HG03558 (cell line): ENCODE results near the gene RFPL4AL1.
"Not testable (repeated sequence)": the region's sequence is repeated elsewhere in the genome, so short reads cannot be mapped to it uniquely, and the experiment has no call there.

ENCODE experiments used
- ATAC-seq: cut with Tn5 transposase; IDR thresholded peaks from one replicate; pipeline ENCODE4 v1.9.1; 2021; ENCODE audit warnings: moderate number of reproducible peaks; ENCODE audit not compliant: unreplicated experiment; ENCODE audit errors: extremely low read depth

Gene RFPL4AL1

GRCh38 chr19:55768818-55769217 is at the start of gene RFPL4AL1:
RFPL4AL1 (plus strand) TSS chr19:55769118; CDS start chr19:55771805, 2,687 bp downstream.
- ATAC-seq, result not testable (repeated sequence)

- ATAC-seq, result no peak
Measured at GRCh38 chr19:55720214-55720746, 48.6 kb upstream of the RFPL4AL1 start.

- ATAC-seq, result no peak
Measured at GRCh38 chr19:55720801-55721200, 48.1 kb upstream of the RFPL4AL1 start.

DNA sequence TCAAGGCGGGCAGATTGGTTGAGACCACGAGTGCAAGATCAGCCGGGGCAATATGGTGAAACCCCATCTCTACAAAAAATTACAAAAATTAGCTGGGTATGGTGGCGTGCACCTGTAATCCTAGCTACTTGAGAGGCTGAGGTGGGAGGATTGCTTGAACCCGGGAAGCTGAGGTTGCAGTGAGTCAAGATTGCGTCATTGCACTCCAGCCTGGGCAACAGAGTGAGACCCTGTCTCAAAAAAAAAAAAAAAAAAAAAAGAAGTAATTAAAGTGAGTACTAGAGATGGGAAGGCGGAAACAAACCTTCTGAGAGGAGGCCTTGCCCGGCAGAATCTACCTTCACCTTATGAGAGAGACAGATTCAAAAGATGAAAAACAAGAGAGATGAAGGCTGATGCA is 45.4 kb upstream of the RFPL4AL1 start:
- no peak for ATAC-seq

DNA sequence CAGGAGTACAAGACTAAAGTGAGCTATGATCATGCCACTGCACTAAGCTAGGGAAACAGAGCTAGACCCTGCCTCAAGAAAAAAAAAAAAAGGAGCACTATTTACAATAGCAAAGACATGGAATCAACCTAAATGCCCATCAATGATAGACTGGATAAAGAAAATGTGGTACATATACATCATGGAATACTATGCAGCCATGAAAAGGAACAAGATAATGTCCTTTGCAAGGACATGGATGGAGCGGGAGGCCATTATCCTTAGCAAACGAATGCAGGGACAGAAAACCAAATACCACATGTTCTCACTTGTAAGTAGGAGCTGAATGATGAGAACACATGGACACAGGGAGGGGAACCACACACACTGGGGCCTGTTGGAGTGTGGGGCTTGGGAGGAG is 38.5 kb upstream of the RFPL4AL1 start:
- ATAC-seq, result not testable (repeated sequence)

GRCh38 chr19:55738302-55738701 is 30.6 kb upstream of the RFPL4AL1 start, which contains the start of gene NLRP9:
NLRP9 (minus strand) TSS chr19:55738402; CDS start chr19:55738374, 28 bp downstream.
- ATAC-seq, result no peak

- ATAC-seq, result no peak
Measured at GRCh38 chr19:55750715-55751114, 18.2 kb upstream of the RFPL4AL1 start.

- no peak for ATAC-seq
Measured at GRCh38 chr19:55753401-55753800, 15.5 kb upstream of the RFPL4AL1 start.

GRCh38 chr19:55756808-55757207 is 12.1 kb upstream of the RFPL4AL1 start:
- ATAC-seq, result not testable (repeated sequence)

- not testable (repeated sequence) for ATAC-seq
Measured at GRCh38 chr19:55758797-55759196, 10.1 kb upstream of the RFPL4AL1 start, which contains the start of gene RFPL4A. RFPL4A (plus strand) TSS chr19:55759097; CDS start chr19:55761801, 2,704 bp downstream.

DNA sequence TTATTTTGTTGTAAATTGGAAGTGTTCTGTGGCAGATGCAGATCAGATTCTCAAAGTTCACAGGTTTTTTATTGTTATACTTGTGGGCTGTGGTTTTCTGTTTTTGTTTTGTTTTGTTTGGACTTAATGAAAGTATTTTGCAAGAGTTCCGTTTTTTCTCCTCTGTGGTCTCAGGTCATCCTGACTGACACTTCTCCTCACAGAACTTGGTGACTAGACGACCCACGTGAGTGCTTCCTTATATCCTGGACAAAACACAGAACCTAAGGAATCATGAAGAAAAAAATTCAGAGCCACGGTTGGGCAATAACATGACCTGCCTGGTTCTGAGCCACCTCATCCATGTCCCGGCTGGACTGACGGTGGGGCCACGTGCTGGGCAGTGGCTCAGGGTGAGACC is 2.5 kb upstream of the RFPL4AL1 start:
- ATAC-seq, result no peak

DNA sequence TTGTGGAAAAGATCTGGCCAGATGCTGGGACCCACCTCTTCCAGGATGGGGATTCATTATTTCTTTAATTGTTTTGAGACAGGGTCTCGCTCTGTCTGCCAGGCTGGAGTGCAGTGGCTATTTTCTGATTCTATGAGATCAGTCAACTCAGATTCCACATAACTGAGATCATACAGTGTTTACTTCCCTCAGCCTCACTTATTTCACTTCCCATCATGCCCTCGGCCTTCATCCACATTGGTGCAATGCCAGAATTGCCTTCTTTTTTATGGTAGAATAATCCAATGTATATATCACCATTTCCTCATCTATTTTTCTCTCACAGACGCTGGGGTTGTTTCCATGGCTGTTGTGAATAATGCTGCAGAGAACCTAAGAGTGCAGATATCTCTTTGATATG is 714 bp downstream of the RFPL4AL1 start:
- not testable (repeated sequence) for ATAC-seq

GRCh38 chr19:55777528-55777927 is 8.6 kb downstream of the RFPL4AL1 start:
- no peak for ATAC-seq

DNA sequence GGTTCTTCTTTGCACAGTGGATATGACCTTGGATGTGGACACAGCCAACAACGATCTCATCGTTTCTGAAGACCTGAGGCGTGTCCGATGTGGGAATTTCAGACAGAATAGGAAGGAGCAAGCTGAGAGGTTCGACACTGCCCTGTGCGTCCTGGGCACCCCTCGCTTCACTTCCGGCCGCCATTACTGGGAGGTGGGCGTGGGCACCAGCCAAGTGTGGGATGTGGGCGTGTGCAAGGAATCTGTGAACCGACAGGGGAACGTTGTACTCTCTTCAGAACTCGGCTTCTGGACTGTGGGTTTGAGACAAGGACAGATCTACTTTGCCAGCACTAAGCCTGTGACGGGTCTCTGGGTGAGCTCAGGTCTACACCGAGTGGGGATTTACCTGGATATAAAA is 9.4 kb downstream of the RFPL4AL1 start:
- ATAC-seq, result no peak

DNA sequence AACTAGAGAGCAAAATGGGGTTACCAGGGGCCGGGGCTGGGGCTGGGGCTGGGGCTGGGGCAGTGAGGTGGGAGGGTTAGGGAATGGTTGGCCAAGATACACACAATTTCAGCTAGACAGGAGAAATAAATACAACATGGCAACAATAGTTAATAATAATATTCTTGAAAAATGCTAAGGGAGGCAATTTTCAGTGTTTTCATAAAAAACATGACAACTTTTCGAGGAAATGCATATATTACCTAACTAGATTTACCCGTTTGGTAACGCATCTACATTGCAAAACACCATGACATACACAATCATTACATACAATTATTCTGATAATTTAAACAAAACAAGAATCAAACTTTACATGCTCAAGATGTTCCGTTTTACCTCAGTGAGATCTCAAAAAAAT is 12.2 kb downstream of the RFPL4AL1 start:
- ATAC-seq, result no peak

GRCh38 chr19:55795021-55795420 is 26.1 kb downstream of the RFPL4AL1 start:
- ATAC-seq, result no peak

DNA sequence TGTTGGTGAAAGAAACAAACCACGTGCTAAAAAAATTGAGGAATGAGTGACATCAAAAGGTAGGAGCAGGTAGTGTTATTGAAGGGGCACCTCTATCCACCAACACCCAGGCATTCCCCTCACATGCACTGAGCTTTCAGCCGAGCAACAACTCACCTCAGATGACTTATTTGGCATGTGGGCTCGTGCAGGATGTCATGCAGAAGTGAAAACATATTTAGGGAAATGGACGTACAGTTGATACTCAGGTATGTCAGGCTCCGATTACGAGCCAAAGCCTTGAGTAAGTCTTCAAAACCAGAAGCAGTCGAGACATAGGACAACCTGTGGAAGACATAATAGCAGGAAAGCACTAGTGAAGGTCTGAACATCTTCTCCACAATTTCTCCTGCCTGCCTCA is 32.5 kb downstream of the RFPL4AL1 start:
- no peak for ATAC-seq

DNA sequence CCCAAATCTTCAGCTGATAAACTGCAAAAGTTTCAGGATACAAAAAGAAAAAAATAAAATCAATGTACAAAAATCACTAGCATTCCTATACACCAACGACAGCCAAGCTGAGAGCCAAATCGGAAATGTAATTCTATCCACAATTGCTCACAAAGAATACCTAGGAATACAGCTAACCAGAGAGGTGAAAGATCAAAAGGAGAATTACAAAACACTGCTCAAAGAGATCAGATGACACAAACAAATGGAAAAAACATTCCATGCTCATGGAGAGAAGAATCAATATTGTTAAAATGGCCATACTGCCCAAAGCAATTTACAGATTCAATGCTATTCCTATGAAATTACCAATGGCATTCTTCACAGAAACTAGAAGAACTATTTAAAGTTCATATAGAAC is 33.4 kb downstream of the RFPL4AL1 start:
- no peak for ATAC-seq

- no peak for ATAC-seq
Measured at GRCh38 chr19:55809381-55810058, 40.6 kb downstream of the RFPL4AL1 start.

DNA sequence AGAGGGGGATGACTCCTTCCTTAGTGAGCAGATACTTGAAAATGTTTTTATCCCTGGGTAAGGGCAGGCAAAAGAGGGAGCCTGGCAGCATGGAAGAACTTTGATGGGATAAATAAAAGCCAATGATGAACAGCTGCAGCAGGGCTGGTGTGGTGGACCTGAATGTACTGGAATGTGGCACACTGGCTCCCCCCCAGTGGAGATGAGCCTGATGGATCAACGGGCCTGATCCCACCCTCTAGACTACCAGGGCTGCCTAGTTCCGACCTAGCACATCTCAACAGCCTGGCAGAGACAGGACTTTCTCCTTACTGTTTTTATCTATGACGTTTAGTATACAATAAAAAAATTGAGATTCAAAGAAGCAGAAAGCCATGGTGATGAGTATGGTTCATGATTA is 42.4 kb downstream of the RFPL4AL1 start:
- no peak for ATAC-seq

DNA sequence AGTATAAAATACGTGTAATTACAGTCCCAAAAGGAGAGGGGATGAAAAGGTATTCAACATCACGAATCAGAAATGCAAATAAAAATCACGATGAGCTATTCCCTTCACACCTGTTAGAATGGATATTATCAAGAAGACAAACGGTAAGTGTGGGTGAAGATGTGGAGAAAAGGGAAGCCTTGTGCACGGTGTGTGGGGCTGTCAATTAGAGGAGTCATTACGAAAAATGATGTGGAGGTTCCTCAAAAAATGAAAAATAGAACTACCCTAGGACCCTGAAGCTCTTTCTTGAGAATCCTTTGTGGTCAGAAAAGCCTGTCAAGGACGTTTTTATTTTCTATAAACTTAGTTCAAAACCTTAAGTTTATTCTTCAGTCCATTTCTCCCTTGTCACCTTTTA is 43.5 kb downstream of the RFPL4AL1 start:
- no peak for ATAC-seq

DNA sequence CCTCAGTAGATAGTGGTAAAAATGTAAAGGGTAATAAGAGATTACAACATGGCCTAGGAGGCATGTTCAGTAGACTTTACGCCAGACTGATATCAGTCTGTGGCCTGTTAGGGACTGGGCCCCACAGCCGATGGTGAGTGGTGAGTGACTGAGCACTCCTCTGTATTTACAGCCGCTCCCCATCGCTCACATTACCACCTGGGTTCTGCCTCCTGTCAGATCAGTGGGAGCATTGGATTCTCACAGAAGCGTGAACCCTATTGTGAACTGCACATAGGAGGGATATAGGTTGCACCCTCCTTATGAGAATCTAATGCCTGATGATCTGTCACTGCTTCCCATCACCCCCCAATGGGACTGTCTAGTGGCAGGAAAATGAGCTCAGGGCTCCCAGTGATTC is 45.0 kb downstream of the RFPL4AL1 start:
- ATAC-seq, result no peak
